H9 (cell line): Measurements from ENCODE around the gene GRID1. TPM values are rescaled to one million over a fixed set of nuclear protein-coding genes. Genes with fewer than 3 reads are reported as not detected.

Source experiments
- DNase-seq: peaks from one replicate; pipeline ENCODE4 v3.0.0-alpha.2; 2017
- H2AFZ ChIP-seq: one replicate; pipeline ENCODE4 v1.6.1; 2013; ENCODE audit warnings: mild to moderate bottlenecking, low read length, control low read depth, moderate library complexity
- H2AK5ac ChIP-seq: 2 replicates; pipeline ENCODE4 v1.6.1; 2013; ENCODE audit warnings: low read length, control low read depth, mixed read lengths; ENCODE audit not compliant: insufficient read length
- H2BK120ac ChIP-seq: one replicate; pipeline ENCODE4 v1.6.1; 2013; ENCODE audit warnings: low read depth, mild to moderate bottlenecking, low read length, control low read depth, inconsistent platforms; ENCODE audit not compliant: poor library complexity, severe bottlenecking
- H2BK12ac ChIP-seq: 2 replicates; pipeline ENCODE4 v1.6.1; 2013; ENCODE audit warnings: low read length, control low read depth, mixed read lengths, low read depth; ENCODE audit not compliant: insufficient read length
- H2BK15ac ChIP-seq: 2 replicates; pipeline ENCODE4 v1.6.1; 2013; ENCODE audit warnings: low read depth, low read length, control low read depth
- H2BK20ac ChIP-seq: one replicate; pipeline ENCODE4 v1.6.1; 2013; ENCODE audit warnings: low read depth, mild to moderate bottlenecking, low read length, control low read depth, inconsistent platforms; ENCODE audit not compliant: poor library complexity, severe bottlenecking
- H2BK5ac ChIP-seq: 2 replicates; pipeline ENCODE4 v1.6.1; 2013; ENCODE audit warnings: low read length, control low read depth, mixed read lengths; ENCODE audit not compliant: insufficient read length
- H3K14ac ChIP-seq: 2 replicates; pipeline ENCODE4 v1.6.1; 2013; ENCODE audit warnings: low read length, control low read depth; ENCODE audit not compliant: insufficient read depth
- H3K18ac ChIP-seq: 2 replicates; pipeline ENCODE4 v1.6.1; 2013; ENCODE audit warnings: low read depth, mild to moderate bottlenecking, mixed read lengths, low read length, control low read depth; ENCODE audit not compliant: insufficient read length
- H3K23ac ChIP-seq: 2 replicates; pipeline ENCODE4 v1.6.1; 2013; ENCODE audit warnings: low read length, control low read depth, mixed read lengths, low read depth; ENCODE audit not compliant: insufficient read length
- H3K23me2 ChIP-seq: 2 replicates; pipeline ENCODE4 v1.6.1; 2013; ENCODE audit warnings: low read depth, mild to moderate bottlenecking, mixed read lengths, low read length, control low read depth; ENCODE audit not compliant: insufficient read length, poor library complexity, severe bottlenecking
- H3K27ac ChIP-seq: 2 replicates; pipeline ENCODE4 v1.5.1; 2013; ENCODE audit warnings: low read length, control low read depth, mixed read lengths, low read depth; ENCODE audit not compliant: insufficient read length
- H3K27me3 ChIP-seq: 2 replicates; pipeline ENCODE4 v1.6.1; 2013; ENCODE audit warnings: low read length, control low read depth, inconsistent platforms; ENCODE audit not compliant: insufficient read depth
- H3K4ac ChIP-seq: 2 replicates; pipeline ENCODE4 v1.6.1; 2013; ENCODE audit warnings: low read depth, mild to moderate bottlenecking, control low read depth, inconsistent platforms, low read length, moderate library complexity
- H3K4me1 ChIP-seq: 2 replicates; pipeline ENCODE4 v1.6.1; 2013; ENCODE audit warnings: low read length, control low read depth, inconsistent platforms; ENCODE audit not compliant: insufficient read depth
- H3K4me2 ChIP-seq: 2 replicates; pipeline ENCODE4 v1.6.1; 2013; ENCODE audit warnings: low read length, control low read depth, mixed read lengths; ENCODE audit not compliant: insufficient read length, insufficient read depth
- H3K56ac ChIP-seq: 2 replicates; pipeline ENCODE4 v1.6.1; 2013; ENCODE audit warnings: low read depth, mild to moderate bottlenecking, mixed read lengths, low read length, control low read depth; ENCODE audit not compliant: insufficient read length
- H3K79me1 ChIP-seq: 2 replicates; pipeline ENCODE4 v1.6.1; 2013; ENCODE audit warnings: low read depth, mild to moderate bottlenecking, moderate library complexity, low read length, control low read depth, inconsistent platforms; ENCODE audit not compliant: insufficient read depth, poor library complexity, severe bottlenecking
- H3K79me2 ChIP-seq: 2 replicates; pipeline ENCODE4 v1.6.1; 2013; ENCODE audit warnings: low read length, control low read depth, inconsistent platforms; ENCODE audit not compliant: insufficient read depth
- H3K9ac ChIP-seq: 2 replicates; pipeline ENCODE4 v1.6.1; 2013; ENCODE audit warnings: low read length, control low read depth, mixed read lengths; ENCODE audit not compliant: insufficient read length; ENCODE audit errors: extremely low read depth
- H3K9me3 ChIP-seq: one replicate; pipeline ENCODE4 v1.6.1; 2013; ENCODE audit warnings: low read depth, low read length, inconsistent platforms; ENCODE audit not compliant: control insufficient read depth
- H3T11ph ChIP-seq: one replicate; pipeline ENCODE4 v1.6.1; 2013; ENCODE audit warnings: mild to moderate bottlenecking, low read length, control low read depth, inconsistent platforms
- H4K20me1 ChIP-seq: one replicate; pipeline ENCODE4 v1.6.1; 2013; ENCODE audit not compliant: control insufficient read depth, insufficient read length, insufficient read depth
- H4K5ac ChIP-seq: 2 replicates; pipeline ENCODE4 v1.6.1; 2013; ENCODE audit warnings: low read depth, mild to moderate bottlenecking, mixed read lengths, low read length, control low read depth; ENCODE audit not compliant: insufficient read length
- H4K8ac ChIP-seq: replicated peaks from 2 replicates; pipeline ENCODE4 v1.6.1; 2013; ENCODE audit warnings: low read length, control low read depth, mixed read lengths, low read depth; ENCODE audit not compliant: insufficient read length
- H4K91ac ChIP-seq: 2 replicates; pipeline ENCODE4 v1.6.1; 2013; ENCODE audit warnings: low read depth, mild to moderate bottlenecking, moderate library complexity, mixed read lengths, low read length, control low read depth; ENCODE audit not compliant: insufficient read length
- H3K27ac Mint-ChIP-seq, 3 experiments: 2 replicates in 2 of 3; 3 replicates in 1 of 3; pipeline ENCODE4 v1.8.0; 2020 to 2021; ENCODE audit warnings: mixed read lengths in 3 of 3, mild to moderate bottlenecking in 1 of 3, moderate library complexity in 1 of 3
- H3K27me3 Mint-ChIP-seq: 2 replicates; pipeline ENCODE4 v1.8.0; 2021; ENCODE audit warnings: low read depth, mild to moderate bottlenecking, moderate library complexity, mixed read lengths
- H3K36me3 Mint-ChIP-seq, 3 experiments: 2 replicates in 2 of 3; 3 replicates in 1 of 3; pipeline ENCODE4 v1.8.0; 2020 to 2021; ENCODE audit warnings: low read depth in 3 of 3, mixed read lengths in 3 of 3; ENCODE audit not compliant: insufficient read depth in 1 of 3
- H3K4me1 Mint-ChIP-seq, 2 experiments: 2 replicates each; pipeline ENCODE4 v1.8.0; 2020; ENCODE audit warnings: mixed read lengths in 2 of 2
- H3K4me3 Mint-ChIP-seq, 2 experiments: 2 replicates in 1 of 2; 3 replicates in 1 of 2; pipeline ENCODE4 v1.8.0; 2020 to 2021; ENCODE audit warnings: mild to moderate bottlenecking in 2 of 2, mixed read lengths in 2 of 2, moderate library complexity in 1 of 2
- H3K9me3 Mint-ChIP-seq, 2 experiments: 2 replicates in 1 of 2; 3 replicates in 1 of 2; pipeline ENCODE4 v1.8.0; 2020; ENCODE audit warnings: mild to moderate bottlenecking in 2 of 2, mixed read lengths in 2 of 2, moderate library complexity in 1 of 2
- CTCF ChIP-seq: fragments of 200-600 bp; sonication (generic); conservative IDR thresholded peaks from 3 replicates; pipeline ENCODE4 v1.8.0; 2021; ENCODE audit warnings: antibody characterized with exemption, mild to moderate bottlenecking
- WGBS: extraction: QIAGEN DNeasy Blood & Tissue Kit; methylation state at CpG from one replicate; pipeline ENCODE4 v1.1.7; 2013; ENCODE audit warnings: missing lambda C conversion rate, low lambda C conversion rate, mixed read lengths; ENCODE audit not compliant: insufficient read length; ENCODE audit errors: extremely low coverage; 5-methylcytosine and 5-hydroxymethylcytosine counted together
- total RNA-seq: library from RNA; stranded (reverse); gene quantifications from 2 replicates; pipeline ENCODE4 v1.2.1, GENCODE V29; 2021

Gene GRID1
- total RNA-seq, 1 experiment from 2014 or later: 0.35 TPM

GRCh38 chr10:86263209-86263608 lies 103.4 kb downstream of the GRID1 start:
- Mint-ChIP-seq H3K4me3 (no peak overlapping the region; a peak in 1 of 5 replicates), H3K27ac (no peak overlapping the region), H3K36me3 (no peaks in the 10 kb centered on the region), H3K27me3 (peaks cover 27% of the 10 kb centered on the region), H3K9me3 (no peaks in the 10 kb centered on the region; a peak in 1 of 5 replicates), H3K4me1 (peaks cover 41 to 45% of the 10 kb centered on the region in 2 experiments)
- no peak overlapping the region for H2BK15ac ChIP-seq
- no peak overlapping the region for H4K5ac ChIP-seq
- H3K14ac ChIP-seq: no peak overlapping the region
- no peak overlapping the region for H4K91ac ChIP-seq
- H3K4me1 ChIP-seq: no peaks in the 10 kb centered on the region; the same call in 1 of the 2 replicates
- H3K4ac ChIP-seq: no peak overlapping the region
- peak; percentile 32 for DNase-seq
- no peak for TF ChIP-seq CTCF
- H3K23ac ChIP-seq: no peak overlapping the region
- H3T11ph ChIP-seq: no peak overlapping the region
- no peak overlapping the region for H3K56ac ChIP-seq
- H3K79me2 ChIP-seq: no peaks in the 10 kb centered on the region
- no peak overlapping the region for H3K9ac ChIP-seq
- H3K4me2 ChIP-seq: no peak overlapping the region
- no peak overlapping the region for H2AK5ac ChIP-seq
- H2BK5ac ChIP-seq: no peak overlapping the region
- no peak overlapping the region for H2AFZ ChIP-seq
- H3K79me1 ChIP-seq: no peaks in the 10 kb centered on the region
- H4K20me1 ChIP-seq: no peaks in the 10 kb centered on the region
- H3K27me3 ChIP-seq: no peaks in the 10 kb centered on the region
- no CpG with 5 or more reads among the region's 27 CpGs for WGBS
- H4K8ac ChIP-seq: no peak overlapping the region
- H3K23me2 ChIP-seq: no peaks in the 10 kb centered on the region
- no peak overlapping the region for H2BK20ac ChIP-seq
- no peaks in the 10 kb centered on the region for H3K9me3 ChIP-seq
- H2BK12ac ChIP-seq: no peak overlapping the region
- no peak overlapping the region for H3K18ac ChIP-seq
- H3K27ac ChIP-seq: no peak overlapping the region
- H2BK120ac ChIP-seq: no peak overlapping the region
